ENCODE measurements around the gene TAS1R2.
"Not testable (repeated sequence)": the region's sequence is repeated elsewhere in the genome, so short reads cannot be mapped to it uniquely, and the experiment has no call there.

Gene TAS1R2

GRCh38 chr1:18866314-18866713 lies 6.9 kb upstream of the TAS1R2 start:
- Histone ChIP-seq H3K27ac (ENCODE audit: low read length) (no peak overlapping the region), H3K9me3 (ENCODE audit: control insufficient read depth in 1 of 2, low read length in 2 of 2) (no peaks in the 10 kb centered on the region), H3K36me3 (ENCODE audit: control insufficient read depth in 1 of 2, insufficient read depth in 2 of 2, low read length in 2 of 2) (no peaks in the 10 kb centered on the region), H3K4me3 (ENCODE audit: low read depth in 1 of 2, low read length in 2 of 2) (no peak overlapping the region), H3K4me1 (ENCODE audit: control insufficient read depth in 1 of 2, insufficient read depth in 2 of 2, low read length in 2 of 2) (peaks cover 0 to 5% of the 10 kb centered on the region in 2 donors), H3K27me3 (ENCODE audit: low read depth, low read length) (no peaks in the 10 kb centered on the region)

DNA sequence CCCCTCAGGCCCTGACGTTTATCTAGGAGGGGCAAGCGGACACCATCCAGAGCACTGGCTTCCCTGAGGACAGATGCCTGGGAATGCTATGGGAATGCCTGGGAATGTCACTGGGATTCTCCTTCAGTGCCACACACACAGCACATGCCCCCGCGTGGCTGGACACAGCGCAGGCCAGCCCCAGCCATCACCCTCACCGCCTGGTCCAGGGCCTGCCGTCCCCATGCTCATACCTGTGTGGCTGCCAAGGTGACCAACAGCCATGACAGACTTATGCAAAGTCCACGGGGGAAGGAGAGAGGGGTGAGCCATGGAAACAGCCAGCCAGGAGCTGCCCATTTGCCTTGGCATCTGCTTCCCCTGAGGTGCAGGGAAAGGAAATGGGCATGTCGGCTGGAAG lies 5.7 kb upstream of the TAS1R2 start:
- peaks cover 0 to 3% of the 10 kb centered on the region in 2 donors for H3K4me1 ChIP-seq (ENCODE audit: control insufficient read depth in 1 of 2, insufficient read depth in 2 of 2, low read length in 2 of 2)
- H3K4me3 ChIP-seq (ENCODE audit: low read depth in 1 of 2, low read length in 2 of 2), result no peak overlapping the region
- H3K9me3 ChIP-seq (ENCODE audit: control insufficient read depth in 1 of 2, low read length in 2 of 2), result no peaks in the 10 kb centered on the region
- no peak overlapping the region for H3K27ac ChIP-seq (ENCODE audit: low read length)
- H3K36me3 ChIP-seq (ENCODE audit: control insufficient read depth in 1 of 2, insufficient read depth in 2 of 2, low read length in 2 of 2), result no peaks in the 10 kb centered on the region
- H3K27me3 ChIP-seq (ENCODE audit: low read depth, low read length), result no peaks in the 10 kb centered on the region

DNA sequence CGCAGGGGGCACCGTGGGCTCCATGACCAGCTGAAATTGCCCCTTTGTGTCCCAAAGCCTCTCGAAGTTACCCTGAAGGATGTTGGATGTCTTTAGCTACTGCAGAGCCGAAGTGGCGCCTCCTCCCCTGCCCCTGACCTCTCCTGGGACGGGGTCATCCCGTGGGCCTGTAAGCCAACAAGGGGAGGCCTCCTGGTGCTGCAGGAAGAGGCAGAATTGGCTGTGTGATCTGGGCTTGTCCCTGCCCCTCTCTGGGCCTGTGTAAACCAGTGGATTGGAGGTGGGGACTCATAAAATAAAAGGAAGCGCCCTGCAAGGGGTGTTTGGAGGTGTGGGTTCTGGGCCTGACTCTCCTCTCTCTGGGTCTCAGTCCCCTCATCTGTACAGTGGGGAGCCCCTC lies 2.1 kb upstream of the TAS1R2 start:
- Histone ChIP-seq H3K27me3 (ENCODE audit: low read depth, low read length) (no peaks in the 10 kb centered on the region), H3K27ac (ENCODE audit: low read length) (no peak overlapping the region), H3K4me3 (ENCODE audit: low read depth in 1 of 2, low read length in 2 of 2) (no peak overlapping the region), H3K9me3 (ENCODE audit: control insufficient read depth in 1 of 2, low read length in 2 of 2) (no peaks in the 10 kb centered on the region), H3K4me1 (ENCODE audit: control insufficient read depth in 1 of 2, insufficient read depth in 2 of 2, low read length in 2 of 2) (no peaks in the 10 kb centered on the region), H3K36me3 (ENCODE audit: control insufficient read depth in 1 of 2, insufficient read depth in 2 of 2, low read length in 2 of 2) (no peaks in the 10 kb centered on the region)

DNA sequence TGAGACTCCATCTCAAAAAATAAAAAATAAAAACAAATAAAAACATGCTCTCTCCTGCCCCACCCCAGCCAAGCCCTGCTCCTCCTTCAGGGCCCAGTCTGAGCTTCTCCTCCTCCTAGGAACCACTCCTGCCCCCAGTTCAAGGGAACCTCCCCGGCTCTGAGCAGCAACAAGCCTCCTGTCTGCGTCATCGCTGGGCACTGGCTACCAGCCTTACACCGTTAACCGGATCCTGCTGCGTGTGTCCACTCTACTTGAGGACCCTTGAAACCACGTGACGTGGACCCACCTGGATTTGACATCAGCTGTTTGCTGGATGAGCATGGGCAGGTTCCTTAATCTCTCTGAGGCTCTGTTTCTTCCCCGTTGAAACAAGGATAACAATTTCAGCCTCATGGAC lies 1.6 kb upstream of the TAS1R2 start:
- Histone ChIP-seq H3K9me3 (ENCODE audit: control insufficient read depth in 1 of 2, low read length in 2 of 2) (no peaks in the 10 kb centered on the region), H3K4me3 (ENCODE audit: low read depth in 1 of 2, low read length in 2 of 2) (no peak overlapping the region), H3K36me3 (ENCODE audit: control insufficient read depth in 1 of 2, insufficient read depth in 2 of 2, low read length in 2 of 2) (no peaks in the 10 kb centered on the region), H3K4me1 (ENCODE audit: control insufficient read depth in 1 of 2, insufficient read depth in 2 of 2, low read length in 2 of 2) (no peaks in the 10 kb centered on the region), H3K27ac (ENCODE audit: low read length) (no peak overlapping the region), H3K27me3 (ENCODE audit: low read depth, low read length) (no peaks in the 10 kb centered on the region)

DNA sequence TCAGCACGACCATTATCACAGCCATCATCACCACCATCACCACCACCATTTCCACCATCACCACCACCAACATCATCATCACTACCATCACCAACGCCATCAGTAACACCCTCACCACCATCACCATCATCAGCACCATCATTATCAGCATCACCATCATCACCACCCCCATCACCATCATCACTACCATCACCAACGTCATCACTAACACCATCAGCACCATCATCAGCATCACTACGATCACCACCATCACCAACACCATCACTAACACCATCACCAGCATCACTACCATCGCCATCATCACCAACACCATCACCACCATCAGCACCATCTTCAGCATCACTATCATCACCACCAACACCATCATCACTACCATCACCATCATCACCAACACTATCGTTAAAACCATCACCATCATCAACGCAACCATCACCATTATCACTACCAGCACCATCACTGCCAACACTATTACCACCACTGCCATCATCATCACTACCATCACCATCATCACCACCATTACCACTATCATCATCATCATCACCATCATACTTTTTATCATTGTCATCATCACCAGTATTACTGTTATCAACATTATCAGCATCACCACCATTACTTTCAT lies 1.3 kb downstream of the TAS1R2 start:
- no peak overlapping the region for H3K27ac ChIP-seq (ENCODE audit: low read length)
- no peaks in the 10 kb centered on the region for H3K27me3 ChIP-seq (ENCODE audit: low read depth, low read length)
- no peak overlapping the region for H3K4me3 ChIP-seq (ENCODE audit: low read depth in 1 of 2, low read length in 2 of 2)
- no peaks in the 10 kb centered on the region for H3K9me3 ChIP-seq (ENCODE audit: control insufficient read depth in 1 of 2, low read length in 2 of 2)
- H3K4me1 ChIP-seq (ENCODE audit: control insufficient read depth in 1 of 2, insufficient read depth in 2 of 2, low read length in 2 of 2), result no peaks in the 10 kb centered on the region
- H3K36me3 ChIP-seq (ENCODE audit: control insufficient read depth in 1 of 2, insufficient read depth in 2 of 2, low read length in 2 of 2), result no peaks in the 10 kb centered on the region

GRCh38 chr1:18856435-18856834 lies 3.0 kb downstream of the TAS1R2 start:
- H3K4me1 ChIP-seq (ENCODE audit: control insufficient read depth in 1 of 2, insufficient read depth in 2 of 2, low read length in 2 of 2), result no peaks in the 10 kb centered on the region
- no peak overlapping the region for H3K4me3 ChIP-seq (ENCODE audit: low read depth in 1 of 2, low read length in 2 of 2)
- no peak overlapping the region for H3K27ac ChIP-seq (ENCODE audit: low read length)
- no peaks in the 10 kb centered on the region for H3K9me3 ChIP-seq (ENCODE audit: control insufficient read depth in 1 of 2, low read length in 2 of 2)
- H3K36me3 ChIP-seq (ENCODE audit: control insufficient read depth in 1 of 2, insufficient read depth in 2 of 2, low read length in 2 of 2), result no peaks in the 10 kb centered on the region
- H3K27me3 ChIP-seq (ENCODE audit: low read depth, low read length), result no peaks in the 10 kb centered on the region

DNA sequence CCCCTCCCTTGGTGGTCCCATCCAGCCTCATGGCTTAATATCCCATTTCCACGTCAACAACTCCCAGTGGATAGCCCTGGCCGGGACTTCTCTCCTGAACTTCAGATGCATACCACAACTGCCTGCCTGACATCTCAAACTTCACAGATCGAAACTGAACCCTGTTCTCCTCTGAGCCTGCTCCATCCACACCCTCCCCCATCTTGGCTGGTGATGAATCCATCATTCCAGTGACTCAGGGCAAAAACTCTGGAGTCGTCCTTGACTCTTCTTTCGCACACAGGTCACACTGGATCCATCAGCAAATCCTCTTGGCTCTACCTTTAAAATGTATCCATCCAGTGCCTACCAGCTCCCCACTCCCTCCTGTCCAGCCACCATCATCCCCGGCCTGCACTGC lies 3.9 kb downstream of the TAS1R2 start:
- Histone ChIP-seq H3K27me3 (ENCODE audit: low read depth, low read length) (no peaks in the 10 kb centered on the region), H3K27ac (ENCODE audit: low read length) (no peak overlapping the region), H3K4me1 (ENCODE audit: control insufficient read depth in 1 of 2, insufficient read depth in 2 of 2, low read length in 2 of 2) (no peaks in the 10 kb centered on the region), H3K9me3 (ENCODE audit: control insufficient read depth in 1 of 2, low read length in 2 of 2) (no peaks in the 10 kb centered on the region), H3K36me3 (ENCODE audit: control insufficient read depth in 1 of 2, insufficient read depth in 2 of 2, low read length in 2 of 2) (no peaks in the 10 kb centered on the region), H3K4me3 (ENCODE audit: low read depth in 1 of 2, low read length in 2 of 2) (no peak overlapping the region)

DNA sequence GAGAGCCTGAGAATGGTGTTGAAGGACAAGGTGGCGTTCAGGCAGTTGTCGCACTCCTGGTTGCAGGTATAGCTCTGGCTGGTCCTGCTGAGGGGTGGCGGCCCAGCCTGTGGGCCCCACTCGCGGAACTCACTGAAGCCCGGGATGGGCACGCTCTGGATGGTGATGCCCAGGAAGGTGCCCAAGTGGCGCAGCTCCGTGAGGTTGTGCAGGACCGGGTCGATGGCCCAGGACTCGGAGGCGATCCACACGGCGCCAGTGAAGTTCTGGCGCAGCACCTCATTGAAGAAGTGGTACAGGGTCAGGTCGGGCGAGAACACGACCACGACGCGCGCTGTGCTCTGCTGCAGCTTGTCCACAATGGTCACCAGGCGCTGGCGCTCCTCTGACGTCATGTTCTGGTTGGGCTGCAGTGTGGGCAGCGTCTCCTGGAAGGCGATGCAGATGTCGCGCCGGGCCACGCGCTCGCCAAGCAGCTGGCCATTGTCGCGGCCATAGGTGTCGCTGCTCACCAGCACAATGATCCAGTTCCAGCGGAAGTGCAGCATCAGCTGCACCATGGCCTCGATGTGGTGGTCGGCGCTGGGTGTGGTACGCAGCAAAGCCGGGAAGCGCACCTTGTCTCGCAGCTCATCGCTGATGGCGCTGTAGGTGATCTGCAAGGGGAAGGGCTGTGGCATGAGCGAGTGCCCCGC lies 5.0 kb downstream of the TAS1R2 start:
- Histone ChIP-seq H3K4me3 (ENCODE audit: low read depth in 1 of 2, low read length in 2 of 2) (no peak overlapping the region), H3K27me3 (ENCODE audit: low read depth, low read length) (no peaks in the 10 kb centered on the region), H3K27ac (ENCODE audit: low read length) (no peak overlapping the region), H3K9me3 (ENCODE audit: control insufficient read depth in 1 of 2, low read length in 2 of 2) (no peaks in the 10 kb centered on the region), H3K36me3 (ENCODE audit: control insufficient read depth in 1 of 2, insufficient read depth in 2 of 2, low read length in 2 of 2) (no peaks in the 10 kb centered on the region), H3K4me1 (ENCODE audit: control insufficient read depth in 1 of 2, insufficient read depth in 2 of 2, low read length in 2 of 2) (no peaks in the 10 kb centered on the region)

- no peaks in the 10 kb centered on the region for H3K9me3 ChIP-seq (ENCODE audit: control insufficient read depth in 1 of 2, low read length in 2 of 2)
- no peaks in the 10 kb centered on the region for H3K36me3 ChIP-seq (ENCODE audit: control insufficient read depth in 1 of 2, insufficient read depth in 2 of 2, low read length in 2 of 2)
- no peak overlapping the region for H3K4me3 ChIP-seq (ENCODE audit: low read depth in 1 of 2, low read length in 2 of 2)
- no peaks in the 10 kb centered on the region for H3K27me3 ChIP-seq (ENCODE audit: low read depth, low read length)
- peaks cover 0 to 5% of the 10 kb centered on the region in 2 donors for H3K4me1 ChIP-seq (ENCODE audit: control insufficient read depth in 1 of 2, insufficient read depth in 2 of 2, low read length in 2 of 2)
- no peak overlapping the region for H3K27ac ChIP-seq (ENCODE audit: low read length)
Observed at GRCh38 chr1:18852501-18852900, 7.0 kb downstream of the TAS1R2 start.

DNA sequence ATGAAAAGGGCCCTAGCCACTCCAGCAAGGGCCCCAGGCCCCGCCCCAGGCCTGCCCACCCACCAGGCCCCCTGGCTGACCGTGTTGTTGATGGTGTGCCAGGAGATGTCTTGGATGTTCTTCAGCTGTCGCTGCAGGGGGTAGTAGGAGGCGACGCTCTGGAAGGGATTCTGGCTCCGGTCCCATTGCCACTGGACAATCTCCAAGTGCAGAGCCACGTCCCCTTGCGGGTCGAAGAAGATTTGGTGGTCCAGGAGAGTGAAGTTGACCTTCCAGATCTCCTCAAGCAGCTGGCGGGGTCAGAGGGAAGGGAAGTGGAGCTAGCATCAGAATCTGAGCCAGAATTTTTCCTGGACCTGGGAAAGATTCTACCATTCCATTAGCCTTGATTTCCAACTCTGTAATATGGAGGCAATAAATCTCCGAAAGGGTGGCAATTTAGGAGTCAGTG lies 10.2 kb downstream of the TAS1R2 start:
- Histone ChIP-seq H3K4me1 (ENCODE audit: control insufficient read depth in 1 of 2, insufficient read depth in 2 of 2, low read length in 2 of 2) (peaks cover 0 to 5% of the 10 kb centered on the region in 2 donors), H3K4me3 (ENCODE audit: low read depth in 1 of 2, low read length in 2 of 2) (no peak overlapping the region), H3K9me3 (ENCODE audit: control insufficient read depth in 1 of 2, low read length in 2 of 2) (peaks cover 8 to 9% of the 10 kb centered on the region in 2 donors), H3K27ac (ENCODE audit: low read length) (no peak overlapping the region), H3K36me3 (ENCODE audit: control insufficient read depth in 1 of 2, insufficient read depth in 2 of 2, low read length in 2 of 2) (no peaks in the 10 kb centered on the region), H3K27me3 (ENCODE audit: low read depth, low read length) (no peaks in the 10 kb centered on the region)

DNA sequence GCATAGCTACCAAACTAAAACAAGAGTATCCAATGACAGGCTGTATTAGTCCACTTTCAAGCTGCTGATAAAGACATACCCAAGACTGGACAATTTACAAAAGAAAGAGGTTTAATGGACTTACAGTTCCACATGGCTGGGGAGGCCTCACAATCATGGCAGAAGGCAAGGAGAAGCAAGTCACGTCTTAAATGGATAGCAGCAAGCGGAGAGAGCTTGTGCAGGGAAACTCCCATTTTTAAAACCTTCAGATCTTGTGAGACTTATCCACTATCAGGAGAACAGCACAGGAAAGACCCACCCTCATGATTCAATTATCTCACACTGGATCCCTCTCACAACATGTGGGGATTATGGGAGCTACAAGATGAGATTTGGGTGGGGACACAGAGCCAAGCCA lies 11.7 kb downstream of the TAS1R2 start:
- H3K4me1 ChIP-seq (ENCODE audit: control insufficient read depth in 1 of 2, insufficient read depth in 2 of 2, low read length in 2 of 2); H3K27ac ChIP-seq (ENCODE audit: low read length); H3K4me3 ChIP-seq (ENCODE audit: low read depth in 1 of 2, low read length in 2 of 2); H3K36me3 ChIP-seq (ENCODE audit: control insufficient read depth in 1 of 2, insufficient read depth in 2 of 2, low read length in 2 of 2); H3K27me3 ChIP-seq (ENCODE audit: low read depth, low read length): not testable (repeated sequence)
- H3K9me3 ChIP-seq (ENCODE audit: control insufficient read depth in 1 of 2, low read length in 2 of 2), result peaks cover 9 to 13% of the 10 kb centered on the region in 2 donors

DNA sequence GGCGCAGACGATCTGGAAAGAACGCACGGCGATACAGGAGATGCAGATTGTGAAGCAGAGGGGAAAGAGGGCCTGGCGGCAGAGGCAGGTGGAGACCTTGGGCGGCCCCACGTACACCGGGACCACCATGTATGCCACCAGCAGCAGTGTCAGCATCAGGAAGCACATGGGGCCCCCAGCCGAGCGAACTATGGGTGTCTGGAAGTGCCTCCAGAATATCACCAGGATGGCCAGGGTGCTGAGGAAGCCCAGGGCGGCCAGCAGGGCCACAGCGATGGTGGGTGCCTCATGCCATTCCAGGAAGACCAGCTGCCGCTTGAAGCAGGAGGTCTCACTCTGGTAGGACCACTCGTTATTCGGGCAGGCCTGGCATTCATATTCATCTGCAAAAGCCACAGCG lies 19.3 kb downstream of the TAS1R2 start:
- no peaks in the 10 kb centered on the region for H3K36me3 ChIP-seq (ENCODE audit: control insufficient read depth in 1 of 2, insufficient read depth in 2 of 2, low read length in 2 of 2)
- no peaks in the 10 kb centered on the region for H3K4me1 ChIP-seq (ENCODE audit: control insufficient read depth in 1 of 2, insufficient read depth in 2 of 2, low read length in 2 of 2)
- H3K27ac ChIP-seq (ENCODE audit: low read length), result no peak overlapping the region
- H3K9me3 ChIP-seq (ENCODE audit: control insufficient read depth in 1 of 2, low read length in 2 of 2), result peaks cover 5 to 20% of the 10 kb centered on the region in 2 donors
- no peaks in the 10 kb centered on the region for H3K27me3 ChIP-seq (ENCODE audit: low read depth, low read length)
- no peak overlapping the region for H3K4me3 ChIP-seq (ENCODE audit: low read depth in 1 of 2, low read length in 2 of 2)
